Sigmoid colon (tissue), 4 donors: ENCODE results near the gene GPRASP3.

Experiments
- CTCF ChIP-seq, 4 experiments: fragments of 450-650 bp in 3 of 4; fragments of 200-600 bp in 1 of 4; IDR thresholded peaks; one replicate each; pipeline ENCODE4 v1.5.1; 2016 to 2019; ENCODE audit warnings: antibody characterized with exemption in 4 of 4, mild to moderate bottlenecking in 3 of 4, moderate library complexity in 2 of 4
- POLR2AphosphoS5 ChIP-seq, 4 donors: sonication (generic); formaldehyde crosslinking; IDR thresholded peaks; one replicate each; pipeline ENCODE4 v1.6.1; 2017; ENCODE audit warnings: antibody characterized with exemption in 4 of 4

- TF ChIP-seq CTCF (IDR thresholded peaks at IDR 0.05) (no peak), POLR2AphosphoS5 (IDR thresholded peaks at IDR 0.05) (no peak)
Measured at GRCh38 chrX:102745513-102745856, 24.9 kb downstream of the GPRASP3 start.
